HG02884 (cell line): Measurements from ENCODE around the gene NPAS2.

Source experiments
- ATAC-seq: cut with Tn5 transposase; IDR thresholded peaks from one replicate; pipeline ENCODE4 v1.9.1; 2021; ENCODE audit warnings: mild to moderate bottlenecking, moderate library complexity; ENCODE audit not compliant: unreplicated experiment

Gene NPAS2

GRCh38 chr2:100793220-100793619 is 26.7 kb upstream of the NPAS2 start:
- no peak for ATAC-seq

GRCh38 chr2:100793982-100794381 is 26.0 kb upstream of the NPAS2 start:
- no peak for ATAC-seq

DNA sequence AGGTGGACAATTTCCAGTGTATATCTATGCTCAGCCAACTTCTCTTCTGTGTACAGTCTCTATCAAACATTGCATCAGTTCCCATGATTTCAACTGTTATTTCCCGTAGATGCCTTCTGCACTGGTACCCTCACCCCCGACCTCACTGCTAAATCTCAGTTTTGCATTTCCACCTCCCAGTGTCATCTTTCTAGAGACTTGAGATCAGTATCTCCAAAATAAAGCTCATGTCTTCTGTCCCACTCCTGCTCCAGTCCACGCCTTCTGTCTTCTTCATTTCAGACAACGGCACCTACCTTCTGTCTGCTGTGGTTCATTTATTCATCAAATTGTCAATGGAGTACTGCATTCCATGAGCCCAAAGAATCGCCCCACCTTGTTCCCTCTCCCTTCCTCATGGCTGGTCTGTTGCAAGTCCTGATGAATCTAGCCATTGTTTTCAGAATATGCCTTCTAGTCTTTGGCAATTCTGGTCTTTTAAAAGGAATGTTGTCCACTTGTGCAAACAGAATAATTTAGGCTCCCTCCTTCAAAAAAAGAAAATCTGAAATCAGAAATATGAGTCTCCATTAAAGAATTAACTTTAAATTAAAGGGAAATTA is 23.3 kb upstream of the NPAS2 start:
- ATAC-seq = no peak

GRCh38 chr2:100799686-100800085 is 20.3 kb upstream of the NPAS2 start:
- ATAC-seq = no peak

GRCh38 chr2:100800915-100801314 is 19.0 kb upstream of the NPAS2 start:
- no peak for ATAC-seq

- no peak for ATAC-seq
Observed at GRCh38 chr2:100801402-100801801, 18.5 kb upstream of the NPAS2 start.

- no peak for ATAC-seq
Observed at GRCh38 chr2:100802066-100802465, 17.9 kb upstream of the NPAS2 start.

GRCh38 chr2:100803334-100803733 is 16.6 kb upstream of the NPAS2 start:
- no peak for ATAC-seq

- no peak for ATAC-seq
Observed at GRCh38 chr2:100806550-100806949, 13.4 kb upstream of the NPAS2 start.

- ATAC-seq = no peak
Observed at GRCh38 chr2:100807707-100808106, 12.2 kb upstream of the NPAS2 start.

- no peak for ATAC-seq
Observed at GRCh38 chr2:100808582-100808981, 11.4 kb upstream of the NPAS2 start.

- ATAC-seq = no peak
Observed at GRCh38 chr2:100809506-100809905, 10.4 kb upstream of the NPAS2 start.

- ATAC-seq = no peak
Observed at GRCh38 chr2:100810603-100811145, 9.3 kb upstream of the NPAS2 start.

GRCh38 chr2:100812116-100812515 is 7.8 kb upstream of the NPAS2 start:
- ATAC-seq = no peak

DNA sequence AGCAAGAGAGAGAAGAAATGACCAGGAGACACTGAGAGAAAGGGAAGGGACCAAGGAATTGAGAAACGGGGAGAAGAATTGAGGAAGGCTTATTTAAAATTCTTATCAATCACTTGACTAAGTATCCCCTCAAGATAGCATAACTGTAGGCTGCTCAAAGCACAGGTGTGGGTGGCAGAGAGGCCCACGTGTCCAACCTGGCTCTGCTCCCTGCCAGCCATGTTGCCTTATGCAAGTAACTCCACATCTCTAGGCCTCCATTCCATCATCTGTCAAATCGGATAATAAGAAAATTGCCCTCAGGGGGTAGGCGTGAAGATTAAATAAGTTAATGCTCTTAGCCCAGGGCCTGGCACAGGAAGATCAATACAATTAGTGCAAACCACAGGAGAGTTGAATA is 7.4 kb upstream of the NPAS2 start:
- no peak for ATAC-seq

DNA sequence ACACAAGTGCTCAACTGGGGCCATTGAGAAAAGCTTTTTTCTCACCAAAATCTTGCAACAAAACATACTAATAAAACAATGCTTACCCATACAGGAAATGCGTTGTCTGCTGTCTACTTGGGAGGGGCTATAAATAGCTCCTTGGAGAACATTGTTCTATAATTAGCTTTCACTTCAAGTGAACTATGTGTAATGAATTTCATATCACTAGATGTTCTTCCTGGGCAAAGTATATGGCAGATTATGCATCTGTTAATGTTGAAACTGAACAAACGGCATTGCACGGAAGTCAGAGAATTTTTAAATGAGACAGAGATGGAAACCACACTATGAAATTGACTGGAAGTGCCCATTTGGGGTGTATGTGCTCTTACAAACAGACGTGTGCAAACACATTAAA is 6.4 kb upstream of the NPAS2 start:
- no peak for ATAC-seq

- ATAC-seq = no peak
Observed at GRCh38 chr2:100814043-100814442, 5.9 kb upstream of the NPAS2 start.

GRCh38 chr2:100814453-100814852 is 5.5 kb upstream of the NPAS2 start:
- no peak for ATAC-seq

DNA sequence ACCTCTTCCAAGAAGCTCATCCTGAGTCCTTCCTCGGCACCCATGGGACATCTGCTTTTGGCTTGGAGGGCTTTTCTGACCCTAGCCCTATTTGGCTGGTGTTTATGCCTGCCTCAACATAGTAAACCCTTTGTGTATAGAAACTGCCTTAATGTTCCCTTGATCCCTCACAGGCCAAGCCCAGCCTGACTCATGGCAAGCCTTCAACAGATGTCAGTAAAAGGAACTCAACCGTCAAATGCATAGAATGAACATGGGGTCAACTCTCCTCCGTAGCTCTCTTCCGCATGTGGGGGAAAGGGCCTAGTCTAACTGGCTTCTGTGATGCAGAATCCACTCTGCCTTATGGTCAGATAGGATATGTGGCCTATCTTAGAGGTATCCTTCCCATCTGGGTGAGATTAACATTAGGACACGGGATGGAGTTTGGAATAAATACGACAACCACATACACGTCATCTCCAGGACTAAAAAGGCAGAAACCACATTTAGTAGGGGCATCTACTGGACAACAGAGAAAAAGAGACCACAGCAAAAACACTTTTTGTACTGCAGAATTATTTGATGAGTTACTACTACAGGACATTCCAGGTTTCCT is 2.5 kb upstream of the NPAS2 start:
- ATAC-seq = no peak

DNA sequence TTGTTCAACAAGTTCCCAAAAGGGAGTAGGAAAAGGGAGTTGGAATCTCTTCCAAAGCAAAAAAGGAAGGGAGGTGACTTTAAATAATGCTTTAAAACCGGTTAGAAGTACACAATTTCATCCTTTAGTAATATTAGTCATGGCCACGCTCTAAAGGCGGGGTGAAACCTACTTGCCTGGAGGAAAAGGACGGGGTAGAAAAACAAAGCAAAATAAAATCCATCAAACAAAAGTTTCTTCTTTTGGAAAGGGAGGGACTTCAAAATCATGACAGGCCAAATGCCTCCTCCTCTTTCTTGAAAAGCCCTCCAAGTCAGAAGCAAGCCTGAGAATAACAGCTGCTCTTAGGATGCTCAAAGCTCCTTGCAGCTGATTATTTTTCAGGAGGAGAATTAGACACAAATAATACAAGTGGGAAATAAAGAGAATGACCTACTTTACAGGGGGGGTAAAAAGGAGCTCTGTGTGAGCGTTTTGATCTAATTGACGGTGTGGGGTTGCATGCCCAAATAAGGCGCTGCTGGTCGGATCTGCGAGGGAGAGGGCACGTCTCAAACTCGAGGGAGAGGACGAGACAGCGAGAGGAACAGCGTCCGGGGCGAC is 1.8 kb upstream of the NPAS2 start:
- ATAC-seq = no peak

GRCh38 chr2:100818606-100819369 is 1.2 kb upstream of the NPAS2 start:
- ATAC-seq = no peak

DNA sequence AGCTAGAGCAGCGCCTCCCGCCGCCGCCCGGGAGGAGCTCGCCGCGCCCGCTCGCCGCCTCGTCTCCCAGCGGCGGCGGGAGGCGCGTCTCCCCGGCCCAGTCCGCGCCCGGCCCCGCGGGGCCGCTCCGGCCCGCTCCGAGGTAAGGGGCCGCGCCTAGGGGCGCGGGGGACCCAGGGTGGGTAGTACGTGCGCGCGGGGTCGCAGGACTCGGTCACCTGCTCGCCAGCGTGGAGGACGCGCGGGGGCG is 259 bp downstream of the NPAS2 start:
- no peak for ATAC-seq
